Dermis blood vessel endothelial cell (primary cell): ENCODE data around the gene LRRC58. TPM values are rescaled to one million over a fixed set of nuclear protein-coding genes. Genes with fewer than 3 reads are reported as not detected.

ENCODE experiments used
- DNase-seq: peaks from one replicate; pipeline ENCODE4 v3.0.0; 2010
- total RNA-seq: library from RNA; depleted of rRNA; stranded (reverse); fragments of >200 nt; gene quantifications from 2 replicates; pipeline ENCODE4 v1.2.3, GENCODE V29; 2014

Gene LRRC58
- total RNA-seq, 1 donor from 2014 or later, result 14.3 TPM

- no peak for DNase-seq
Measured at GRCh38 chr3:120274739-120275167, 74.4 kb downstream of the LRRC58 start.

Other genes with a start within 250 kb of the LRRC58 start
- gene GPR156, start 64.1 kb downstream of the LRRC58 start, total RNA-seq, result 0.09 TPM in 1 of 2 replicates, not detected in the other
- 524 and 719 TPM in 2 replicates for gene FSTL1, start 101.6 kb upstream of the LRRC58 start, total RNA-seq
- 21.3 and 52.5 TPM in 2 replicates for gene NDUFB4, start 247.0 kb upstream of the LRRC58 start, total RNA-seq